HG03571 (cell line): ENCODE measurements around the gene SETMAR.

Source experiments
- ATAC-seq: cut with Tn5 transposase; IDR thresholded peaks from one replicate; pipeline ENCODE4 v1.9.1; 2021; ENCODE audit not compliant: unreplicated experiment

SETMAR gene

DNA sequence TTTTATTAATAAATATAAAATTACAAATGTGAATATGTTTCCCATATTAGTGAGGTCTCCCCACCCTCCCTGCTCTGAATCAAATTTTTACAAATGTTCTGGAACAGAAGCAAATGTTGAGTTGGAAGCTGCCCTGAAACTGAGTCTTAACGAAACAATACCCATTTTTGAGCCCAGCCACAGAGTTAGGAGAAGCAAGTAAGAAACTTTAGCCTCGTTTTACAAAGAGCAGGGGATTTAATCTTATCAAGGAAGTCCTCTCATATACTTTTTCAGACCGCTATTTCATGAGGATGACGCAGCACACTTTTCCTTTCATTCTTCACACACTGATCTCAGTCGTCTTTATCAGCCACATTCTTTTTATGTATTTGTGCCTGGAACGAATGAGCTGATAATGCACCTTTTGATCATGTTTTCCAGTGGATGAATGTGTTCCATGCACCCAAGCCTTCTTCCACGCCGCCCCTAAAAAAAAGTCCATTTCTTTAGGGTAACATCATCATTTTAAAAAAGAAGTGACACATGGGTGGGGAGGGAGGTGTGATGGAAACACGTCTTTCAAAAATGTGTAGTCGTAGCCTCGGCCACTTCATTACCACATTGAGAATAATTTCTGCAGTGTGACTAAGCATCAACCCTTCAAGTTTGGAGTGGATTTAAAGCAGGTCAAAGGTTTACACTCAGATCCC is 48.1 kb downstream of the SETMAR start:
- peak; percentile 38 for ATAC-seq

DNA sequence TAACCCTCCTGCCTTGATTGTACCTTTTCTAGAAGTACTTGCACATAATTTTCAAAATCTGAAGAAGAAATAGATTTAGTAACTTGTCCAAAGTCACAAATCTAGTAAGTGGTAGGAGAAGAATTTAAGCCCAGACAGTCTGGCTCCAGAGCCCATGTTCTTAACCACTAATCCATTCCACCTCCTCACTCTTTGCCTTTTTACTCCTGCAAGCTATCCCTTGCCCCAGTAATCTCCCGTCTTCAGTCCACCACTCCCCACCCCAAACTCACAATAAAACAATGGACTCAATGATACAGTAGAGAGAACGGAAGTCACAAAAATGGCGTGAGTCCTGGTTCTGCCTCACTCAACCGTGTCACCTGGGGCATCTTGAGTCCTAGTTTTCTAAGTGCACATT is 48.7 kb downstream of the SETMAR start:
- no peak for ATAC-seq

DNA sequence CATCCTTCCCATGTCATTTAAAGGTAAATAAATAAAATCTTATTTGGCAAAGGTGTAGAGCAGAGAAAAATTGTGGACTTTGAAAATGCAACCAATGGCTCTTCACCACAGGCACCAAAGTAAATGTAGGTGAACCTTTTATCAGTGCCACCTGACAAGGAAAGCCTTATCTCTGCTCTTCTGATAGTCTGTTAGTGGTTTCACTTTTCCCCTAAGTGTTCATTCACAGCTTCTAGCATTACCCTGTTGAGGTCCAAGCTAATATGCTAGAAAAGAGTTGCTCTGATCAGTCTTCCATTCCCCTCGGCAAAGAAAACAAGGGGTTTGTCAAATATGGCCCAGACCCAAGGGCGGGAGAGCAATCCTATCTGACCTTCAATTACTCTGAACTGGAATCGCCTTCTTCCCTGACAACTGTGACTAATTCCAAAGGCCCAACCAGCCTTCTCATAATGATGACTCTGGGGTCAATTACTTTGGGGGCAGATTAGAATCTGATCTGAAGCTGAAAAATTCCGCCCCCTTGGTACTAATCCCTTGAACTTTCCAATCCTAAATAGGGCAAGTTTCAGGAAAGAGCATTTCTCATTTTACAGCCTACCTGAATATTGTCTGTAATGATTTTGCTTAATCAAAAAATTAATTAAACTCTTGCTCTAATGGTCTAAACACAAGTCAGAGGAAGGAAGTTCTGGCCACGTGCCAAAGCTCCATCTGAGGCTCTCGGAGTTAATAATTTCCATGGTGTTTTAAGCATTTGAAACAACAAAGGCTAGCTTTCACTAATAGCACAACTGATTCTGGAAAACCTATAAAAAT is 52.4 kb downstream of the SETMAR start:
- ATAC-seq = no peak

- no peak for ATAC-seq
Observed at GRCh38 chr3:4356220-4356540, 53.0 kb downstream of the SETMAR start.

GRCh38 chr3:4356546-4357410 is 53.6 kb downstream of the SETMAR start:
- ATAC-seq = no peak

DNA sequence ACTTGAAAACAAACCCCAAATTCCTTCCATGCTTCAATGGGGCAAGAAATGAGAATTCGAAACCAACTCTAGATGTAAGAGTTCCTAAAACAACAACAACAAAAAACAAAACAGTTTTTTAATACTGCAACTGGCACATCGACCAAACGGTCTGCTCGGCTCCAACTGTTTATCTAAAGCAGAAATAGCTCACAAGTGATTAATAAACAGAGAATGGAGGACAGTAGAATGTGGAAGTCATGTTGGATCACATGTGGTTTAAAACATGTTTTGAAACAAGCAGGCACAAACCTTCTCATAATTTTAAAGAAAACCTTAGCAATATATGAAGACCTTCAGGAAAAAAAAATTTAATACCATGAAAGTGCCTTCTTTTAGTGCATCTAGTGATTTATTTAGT is 55.1 kb downstream of the SETMAR start:
- ATAC-seq = no peak

- ATAC-seq = no peak
Observed at GRCh38 chr3:4359805-4360502, 56.8 kb downstream of the SETMAR start.

DNA sequence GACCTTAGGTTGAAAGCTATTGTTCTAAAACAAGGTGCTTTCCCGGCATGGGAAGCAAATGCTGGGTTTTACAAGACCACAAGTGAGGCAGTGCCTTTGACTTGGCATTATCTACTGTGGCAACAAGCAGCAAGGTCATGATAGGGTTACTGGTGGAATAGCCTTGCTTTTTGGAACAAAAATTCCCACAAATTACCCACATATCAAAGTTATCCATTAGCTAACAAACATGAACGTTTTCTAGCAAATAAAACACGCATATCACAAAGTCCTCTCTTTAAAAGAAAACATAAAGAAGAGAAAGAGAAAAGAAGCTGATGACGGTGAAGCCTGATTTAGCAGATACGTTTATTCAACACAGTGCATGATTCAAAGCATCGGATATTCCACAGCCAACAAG is 57.6 kb downstream of the SETMAR start:
- no peak for ATAC-seq

DNA sequence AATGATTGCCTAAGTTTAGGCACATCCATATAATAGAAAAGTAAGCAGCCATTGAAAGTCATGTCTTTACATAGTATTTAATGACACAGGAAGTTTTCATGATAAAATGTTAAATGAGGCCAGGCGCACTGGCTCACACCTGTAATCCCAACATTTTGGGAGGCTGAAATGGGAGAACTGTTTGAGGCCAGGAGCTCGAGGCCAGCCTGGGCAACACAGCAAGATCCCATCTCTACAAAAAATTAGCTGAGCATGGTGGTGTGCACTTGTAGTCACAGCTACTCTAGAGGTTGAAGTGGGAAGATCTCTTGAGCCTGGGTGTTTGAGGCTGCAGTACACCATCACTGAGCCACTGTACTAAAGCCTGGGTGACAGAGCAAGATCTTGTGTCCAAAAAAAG is 59.4 kb downstream of the SETMAR start:
- no peak for ATAC-seq
